ENCODE results near the gene ZNF804B.

ZNF804B gene

GRCh38 chr7:89001306-89001705 is 241.8 kb downstream of the ZNF804B start:
- no peak for DNase-seq

DNA sequence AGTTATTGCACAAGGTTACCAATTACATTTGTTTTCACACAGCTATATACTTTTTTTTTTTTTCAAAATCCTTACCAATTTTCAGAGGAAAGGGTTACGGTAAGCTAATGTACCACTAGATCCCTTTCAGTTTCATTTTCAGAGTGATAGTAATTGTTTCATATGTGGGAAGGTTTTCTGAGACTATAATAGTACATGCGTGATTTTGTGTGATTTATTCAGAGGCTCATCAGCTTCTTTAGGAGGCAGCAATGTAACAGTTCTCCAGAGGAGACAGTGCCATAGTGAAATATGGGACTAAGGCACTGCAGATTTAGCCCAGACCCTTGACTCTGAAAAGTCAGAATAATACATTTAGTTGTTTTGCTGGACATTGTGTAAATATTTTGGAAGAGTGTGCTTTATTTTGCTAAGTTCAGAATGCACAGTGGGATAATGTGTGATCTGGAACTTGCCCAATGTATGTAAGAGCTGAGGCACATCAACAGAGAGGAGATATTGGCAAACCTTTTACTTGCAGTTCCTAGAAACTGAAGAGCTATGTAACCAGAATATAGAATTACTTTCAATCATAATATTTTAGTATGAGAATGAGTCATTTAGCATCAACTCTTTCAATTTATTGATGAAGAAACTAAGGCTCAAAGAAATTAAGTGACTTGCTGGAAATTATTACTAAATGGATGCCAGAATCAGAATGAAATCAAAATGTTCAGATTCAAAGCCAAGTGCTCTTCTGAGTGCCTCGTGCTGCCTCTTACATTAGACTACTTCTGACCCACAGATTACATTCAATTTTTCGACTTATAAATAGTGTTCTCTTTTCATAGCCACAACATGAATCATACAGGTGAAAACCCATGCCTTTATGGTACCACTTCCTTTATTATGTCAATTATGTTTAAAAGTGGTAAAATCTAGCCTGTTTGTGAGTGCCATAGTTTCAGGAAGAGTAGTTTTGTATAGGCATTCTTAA is 243.8 kb downstream of the ZNF804B start:
- no peak for DNase-seq

- no peak for DNase-seq
These were observed 252.5 kb downstream of the ZNF804B start for GRCh38 chr7:89012016-89012415.

- no peak for DNase-seq
These were observed 258.2 kb downstream of the ZNF804B start for GRCh38 chr7:89017695-89018094.

- no peak for DNase-seq
These were observed 262.2 kb downstream of the ZNF804B start for GRCh38 chr7:89021741-89022140.

DNA sequence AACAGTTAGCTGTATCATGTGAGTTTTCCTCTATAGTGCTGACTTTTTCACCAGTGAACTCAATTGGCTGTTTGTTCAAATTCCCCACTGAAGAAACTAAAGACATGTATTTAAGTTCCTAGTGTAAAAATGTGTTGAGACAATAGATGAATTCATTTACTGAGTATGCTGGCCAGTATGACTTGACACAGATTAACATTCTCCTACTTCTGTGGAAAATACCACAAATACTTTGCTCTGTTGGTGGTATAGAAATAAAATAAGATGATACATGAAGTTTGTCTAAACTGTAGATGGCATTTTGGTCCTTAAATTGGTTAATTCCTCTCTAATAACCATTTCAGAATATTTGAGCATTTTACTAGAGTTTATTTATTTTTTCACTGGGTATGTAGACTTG is 263.7 kb downstream of the ZNF804B start:
- no peak for DNase-seq

GRCh38 chr7:89023877-89024276 is 264.4 kb downstream of the ZNF804B start:
- no peak for DNase-seq

- no peak for DNase-seq
These were observed 268.3 kb downstream of the ZNF804B start for GRCh38 chr7:89027781-89028180.

DNA sequence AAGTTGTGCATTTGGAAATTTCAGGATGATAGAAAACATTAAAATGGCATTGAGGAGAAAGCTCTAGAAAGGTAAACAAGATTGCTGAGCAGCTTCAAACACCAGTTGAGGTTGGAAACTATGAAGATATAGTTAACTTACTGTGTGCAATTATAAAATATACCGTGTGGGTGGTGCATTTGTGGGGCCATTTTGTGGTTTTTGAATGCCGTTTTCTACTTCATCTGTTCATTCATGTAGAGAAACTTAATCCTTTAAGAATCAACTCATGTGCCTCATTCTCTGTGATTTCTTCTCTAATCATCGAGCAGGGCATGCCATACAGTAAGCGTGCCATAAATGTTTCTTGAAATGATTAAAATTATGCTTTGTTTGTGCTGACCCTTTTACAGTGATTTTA is 268.8 kb downstream of the ZNF804B start:
- DNase-seq: no peak

DNA sequence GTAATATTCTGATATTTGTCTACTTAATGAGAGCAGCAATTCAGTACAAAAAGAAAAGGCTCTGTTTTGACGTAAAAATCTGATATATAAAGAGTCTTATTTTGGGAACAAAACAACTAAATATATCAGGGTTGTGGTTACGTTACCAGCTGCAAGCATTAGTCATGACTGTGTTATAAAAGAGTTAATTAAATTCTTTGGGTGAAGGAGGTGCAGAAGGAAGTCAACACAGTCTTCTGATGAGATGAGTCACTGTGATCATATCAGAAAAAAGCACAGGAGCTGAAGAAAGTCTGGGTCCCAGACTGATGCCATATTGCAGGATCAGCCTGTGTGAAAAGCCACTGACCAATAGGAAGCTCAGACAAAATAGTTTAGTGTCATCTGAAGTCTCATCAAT is 270.4 kb downstream of the ZNF804B start:
- no peak for DNase-seq

DNA sequence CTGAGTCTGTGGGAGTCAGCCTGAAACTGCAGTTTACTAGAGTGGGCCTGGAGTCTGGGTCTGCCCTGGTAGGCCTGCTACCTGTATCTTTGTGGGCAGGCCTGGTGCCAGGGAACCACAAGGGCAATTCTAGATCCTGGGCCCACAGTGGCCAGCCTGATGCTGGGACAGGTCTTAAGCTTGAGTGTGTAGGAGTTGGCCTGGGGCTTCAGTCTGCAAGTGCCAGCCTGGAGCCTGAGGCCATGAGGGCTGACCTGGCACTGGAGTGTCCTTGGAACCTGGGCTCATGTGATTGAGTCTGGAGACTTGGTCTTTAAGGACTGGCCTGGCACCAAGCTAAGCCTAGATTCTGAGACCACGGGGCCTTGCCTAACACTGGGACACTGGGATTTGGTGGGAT is 281.7 kb downstream of the ZNF804B start:
- DNase-seq: no peak

GRCh38 chr7:89042940-89043339 is 283.4 kb downstream of the ZNF804B start:
- DNase-seq: no peak

- no peak for DNase-seq
These were observed 289.5 kb downstream of the ZNF804B start for GRCh38 chr7:89049043-89049442.

GRCh38 chr7:89053130-89053529 is 293.6 kb downstream of the ZNF804B start:
- no peak for DNase-seq

DNA sequence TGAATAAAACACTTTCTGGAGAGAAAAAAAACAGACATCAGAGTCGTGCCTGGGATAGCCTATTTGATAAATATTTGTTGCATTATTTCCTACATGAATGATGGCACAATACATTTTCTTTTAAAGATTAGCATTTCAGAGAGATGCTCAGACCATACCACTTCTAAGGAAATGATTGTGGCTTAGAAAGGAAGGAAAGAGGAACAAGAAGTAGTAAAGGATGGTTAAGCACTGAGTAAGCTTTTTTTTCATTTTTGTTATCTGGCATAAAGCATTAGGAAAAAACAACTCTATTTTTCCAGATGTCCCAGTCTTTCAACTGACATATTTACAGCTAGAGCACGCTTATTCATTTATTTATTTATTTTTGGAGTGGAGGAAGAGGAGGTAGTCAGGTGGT is 294.9 kb downstream of the ZNF804B start:
- DNase-seq: no peak

DNA sequence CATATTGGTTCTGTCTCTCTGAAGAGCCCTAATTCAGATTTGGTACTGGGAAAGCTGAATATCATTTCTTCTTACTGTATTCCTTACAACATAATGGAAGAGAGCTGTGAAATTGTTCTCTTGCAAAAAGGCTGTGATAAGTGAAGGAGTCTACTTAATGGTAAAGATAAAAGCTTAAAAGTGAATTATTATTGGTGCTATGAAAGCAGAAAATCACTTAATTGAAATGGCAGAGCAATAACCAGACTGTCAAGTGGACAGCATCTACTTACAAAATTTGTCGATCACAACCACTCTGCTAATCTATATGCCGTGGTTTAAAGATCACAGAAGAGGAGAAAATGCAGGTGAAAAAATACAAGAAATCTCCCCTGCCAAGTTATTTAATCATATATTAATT is 300.7 kb downstream of the ZNF804B start:
- no peak for DNase-seq

- no peak for DNase-seq
These were observed 305.3 kb downstream of the ZNF804B start for GRCh38 chr7:89064831-89065230.

GRCh38 chr7:89067048-89067447 is 307.5 kb downstream of the ZNF804B start:
- no peak for DNase-seq

GRCh38 chr7:89072081-89072480 is 312.6 kb downstream of the ZNF804B start:
- no peak for DNase-seq

DNA sequence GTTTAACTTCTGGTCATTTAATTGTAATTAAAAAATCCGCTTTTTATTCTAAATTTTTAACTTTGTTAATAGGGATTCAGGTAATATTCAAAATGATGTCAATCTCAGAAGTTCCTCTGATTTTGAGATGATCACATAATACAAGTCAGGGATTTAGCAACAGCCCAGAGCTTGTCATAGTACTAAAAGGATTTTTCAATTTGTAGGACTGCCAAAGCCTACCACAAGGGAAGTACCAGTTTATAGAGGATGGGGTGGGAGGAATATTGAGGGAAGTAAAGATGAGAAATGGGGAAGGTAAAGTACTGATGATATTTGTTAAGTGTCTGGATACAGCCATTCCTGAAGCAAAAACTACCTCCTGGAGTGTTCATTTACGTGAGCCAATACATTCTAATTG is 314.3 kb downstream of the ZNF804B start:
- DNase-seq: no peak

DNA sequence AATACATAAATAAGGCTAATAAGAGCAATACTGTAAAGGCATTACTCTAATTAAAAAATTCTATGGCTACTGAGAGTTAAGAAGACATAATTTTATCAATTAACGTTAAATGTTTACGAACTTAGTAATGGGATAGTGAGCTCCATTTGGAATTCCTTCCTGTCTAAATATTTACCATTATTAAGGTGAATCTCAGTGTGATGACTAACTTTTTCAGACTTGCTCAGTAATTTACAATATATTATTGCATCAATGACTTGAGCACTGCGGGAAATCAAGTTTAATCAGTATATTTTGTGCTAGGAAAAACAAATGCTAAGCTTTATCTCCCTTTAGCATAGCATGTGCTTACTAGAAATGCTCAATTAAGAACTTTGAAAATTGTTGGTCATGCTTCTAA is 318.5 kb downstream of the ZNF804B start:
- no peak for DNase-seq

- DNase-seq: no peak
These were observed 326.1 kb downstream of the ZNF804B start for GRCh38 chr7:89085580-89085979.

DNA sequence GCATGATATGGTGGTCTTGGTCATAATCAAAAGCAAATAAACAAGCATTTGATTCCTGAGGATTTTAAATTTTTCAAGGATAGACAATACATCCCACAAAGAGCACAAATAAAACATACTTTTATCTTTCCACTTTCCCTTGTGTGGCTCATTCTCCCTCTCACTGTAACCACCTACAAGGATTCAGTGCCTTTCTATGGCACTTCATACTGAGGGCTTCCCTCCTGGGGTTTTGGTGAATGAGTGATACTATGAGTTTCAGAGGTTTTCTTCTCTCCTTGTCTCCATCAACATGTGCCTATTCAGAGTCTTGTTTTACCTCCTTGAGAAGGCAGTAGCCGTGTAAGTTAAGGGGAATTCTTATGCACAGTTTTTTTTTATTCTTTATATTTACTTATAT is 332.1 kb downstream of the ZNF804B start:
- no peak for DNase-seq

- no peak for DNase-seq
These were observed 334.8 kb downstream of the ZNF804B start for GRCh38 chr7:89094269-89094668.

DNA sequence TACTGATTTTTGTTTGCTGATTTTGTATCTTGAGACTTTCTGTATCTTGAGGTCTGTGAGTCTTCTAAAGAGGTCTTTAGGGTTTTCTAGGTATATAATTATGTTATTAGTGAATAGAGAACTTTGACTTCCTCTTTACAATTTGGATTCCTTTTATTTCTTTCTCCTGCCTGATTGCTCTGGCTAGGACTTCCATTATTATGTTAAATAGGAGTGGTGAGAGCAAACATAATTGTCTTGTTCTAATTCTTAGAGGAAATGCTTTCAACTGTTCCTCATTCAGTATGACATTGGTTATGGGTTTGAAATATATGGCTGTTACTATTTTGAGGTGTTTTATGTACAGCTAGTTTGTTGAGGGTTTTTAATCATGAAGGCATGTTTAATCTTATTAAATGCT is 344.1 kb downstream of the ZNF804B start:
- DNase-seq: no peak

All from DMS79 (cell line).